Measurements from ENCODE around the gene SUGT1.

- TF ChIP-seq POLR2A (IDR thresholded peaks at IDR 0.05) (no peak), CTCF (IDR thresholded peaks at IDR 0.05) (no peak), POLR2AphosphoS5 (IDR thresholded peaks at IDR 0.05) (no peak)
Measured at GRCh38 chr13:52677823-52678222, 25.2 kb downstream of the SUGT1 start.

Data from stomach (tissue), 4 donors.